Measurements from ENCODE around the gene SPI1. TPM values are rescaled to one million over a fixed set of nuclear protein-coding genes. Genes with fewer than 3 reads are reported as not detected.

Gene SPI1
- total RNA-seq, 1 donor from 2014 or later, result 15.5 TPM

DNA sequence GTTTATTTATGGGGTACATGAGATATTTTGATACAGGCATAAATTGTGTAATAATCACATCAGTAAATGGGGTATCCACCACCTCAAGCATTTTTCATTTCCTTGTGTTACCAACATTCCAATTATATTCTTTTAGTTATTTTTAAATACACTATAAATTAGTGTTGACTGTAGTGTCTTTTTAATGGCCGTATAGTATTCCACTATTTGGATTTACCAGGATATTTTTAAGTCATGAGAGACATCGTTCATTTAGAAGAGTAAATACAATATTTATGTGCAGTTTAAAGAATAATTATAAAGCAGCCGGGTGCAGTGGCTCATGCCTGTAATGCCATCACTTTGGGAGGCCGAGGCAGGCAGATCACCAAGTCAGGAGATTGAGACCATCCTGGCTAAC is 6.2 kb upstream of the SPI1 start:
- intact Hi-C loops (cut with DNase I), result loop anchor here (5.0 kb wide), 1 partner anchor 942 kb away; no protein-coding TSS in a partner anchor

DNA sequence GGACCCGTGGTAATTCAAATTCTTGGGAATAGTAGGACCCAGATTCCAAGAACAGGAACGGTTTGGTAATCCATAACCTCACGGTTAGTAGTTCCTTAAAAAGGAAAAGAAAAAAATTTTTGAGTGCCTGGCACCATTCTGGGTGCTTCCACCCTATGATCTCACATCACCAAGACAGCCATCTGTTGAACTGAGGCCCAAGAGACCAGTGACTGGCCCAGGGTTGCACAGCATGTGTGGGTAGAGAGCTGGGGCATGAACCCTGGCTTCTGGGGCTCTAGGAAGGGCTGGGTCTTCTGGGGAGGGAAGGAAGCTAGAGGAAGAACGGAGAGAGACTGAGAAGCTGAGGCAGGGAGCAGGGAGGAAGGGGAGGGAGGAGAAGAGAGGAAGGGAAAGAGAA is 4.7 kb upstream of the SPI1 start:
- Histone ChIP-seq H3K27ac (no peak overlapping the region), H3K9me3 (no peaks in the 10 kb centered on the region), H3K4me1 (peaks cover 5% of the 10 kb centered on the region), H3K4me3 (no peak overlapping the region), H3K27me3 (no peaks in the 10 kb centered on the region), H3K36me3 (no peaks in the 10 kb centered on the region)
- DNase-seq (ENCODE audit: extremely low spot score in 2 of 2), result no peak
- TF ChIP-seq POLR2AphosphoS5 (IDR thresholded peaks at IDR 0.05; ENCODE audit: insufficient read depth in 1 of 2, low read depth in 1 of 2) (no peak), POLR2A (IDR thresholded peaks at IDR 0.05) (no peak)
- TF ChIP-seq, protein P1, sequence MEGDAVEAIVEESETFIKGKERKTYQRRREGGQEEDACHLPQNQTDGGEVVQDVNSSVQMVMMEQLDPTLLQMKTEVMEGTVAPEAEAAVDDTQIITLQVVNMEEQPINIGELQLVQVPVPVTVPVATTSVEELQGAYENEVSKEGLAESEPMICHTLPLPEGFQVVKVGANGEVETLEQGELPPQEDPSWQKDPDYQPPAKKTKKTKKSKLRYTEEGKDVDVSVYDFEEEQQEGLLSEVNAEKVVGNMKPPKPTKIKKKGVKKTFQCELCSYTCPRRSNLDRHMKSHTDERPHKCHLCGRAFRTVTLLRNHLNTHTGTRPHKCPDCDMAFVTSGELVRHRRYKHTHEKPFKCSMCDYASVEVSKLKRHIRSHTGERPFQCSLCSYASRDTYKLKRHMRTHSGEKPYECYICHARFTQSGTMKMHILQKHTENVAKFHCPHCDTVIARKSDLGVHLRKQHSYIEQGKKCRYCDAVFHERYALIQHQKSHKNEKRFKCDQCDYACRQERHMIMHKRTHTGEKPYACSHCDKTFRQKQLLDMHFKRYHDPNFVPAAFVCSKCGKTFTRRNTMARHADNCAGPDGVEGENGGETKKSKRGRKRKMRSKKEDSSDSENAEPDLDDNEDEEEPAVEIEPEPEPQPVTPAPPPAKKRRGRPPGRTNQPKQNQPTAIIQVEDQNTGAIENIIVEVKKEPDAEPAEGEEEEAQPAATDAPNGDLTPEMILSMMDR (IDR thresholded peaks at IDR 0.05), result no peak
- intact Hi-C loops (cut with DNase I), result loop anchor here (5.0 kb wide), 1 partner anchor 941 kb away; no protein-coding TSS in a partner anchor

More for the DNA sequence above, 6.2 kb upstream of the SPI1 start:
- Histone ChIP-seq H3K27ac (no peak overlapping the region), H3K4me3 (no peak overlapping the region), H3K36me3 (no peaks in the 10 kb centered on the region), H3K4me1 (peaks cover 15% of the 10 kb centered on the region), H3K27me3 (no peaks in the 10 kb centered on the region), H3K9me3 (no peaks in the 10 kb centered on the region)
- DNase-seq (ENCODE audit: extremely low spot score in 2 of 2), result no peak
- no peak for TF ChIP-seq POLR2A (IDR thresholded peaks at IDR 0.05)
- TF ChIP-seq POLR2AphosphoS5 (IDR thresholded peaks at IDR 0.05; ENCODE audit: insufficient read depth in 1 of 2, low read depth in 1 of 2), result no peak
- TF ChIP-seq, protein P1 (IDR thresholded peaks at IDR 0.05), result no peak

DNA sequence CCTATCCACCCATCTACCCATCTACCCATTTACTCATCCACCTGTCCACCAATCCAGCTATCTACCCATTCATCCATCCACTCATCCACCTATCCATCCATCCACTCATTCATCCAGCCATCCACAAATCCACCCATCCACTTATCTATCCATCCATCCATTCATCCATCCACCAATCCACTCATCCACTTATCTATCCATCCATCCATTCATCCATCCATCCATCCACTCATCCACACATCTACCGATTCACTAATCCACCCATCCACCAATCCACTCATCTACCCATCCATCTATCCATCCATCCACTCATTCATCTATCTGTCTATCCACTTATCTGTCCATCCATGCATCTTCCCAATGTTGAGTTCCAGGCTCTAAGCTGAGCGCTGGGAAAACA is 1.7 kb upstream of the SPI1 start:
- TF ChIP-seq POLR2AphosphoS5 (IDR thresholded peaks at IDR 0.05; ENCODE audit: insufficient read depth in 1 of 2, low read depth in 1 of 2) (no peak), POLR2A (IDR thresholded peaks at IDR 0.05) (no peak)
- TF ChIP-seq, protein P1 (IDR thresholded peaks at IDR 0.05), result no peak
- H3K36me3 ChIP-seq, result no peaks in the 10 kb centered on the region
- H3K4me3 ChIP-seq, result no peak overlapping the region
- intact Hi-C loops (cut with DNase I), result loop anchor here (5.0 kb wide), 1 partner anchor 938 kb away; no protein-coding TSS in a partner anchor
- no peaks in the 10 kb centered on the region for H3K4me1 ChIP-seq
- DNase-seq (ENCODE audit: extremely low spot score in 2 of 2), result no peak
- no peak overlapping the region for H3K27ac ChIP-seq
- no peaks in the 10 kb centered on the region for H3K27me3 ChIP-seq
- H3K9me3 ChIP-seq, result no peaks in the 10 kb centered on the region

DNA sequence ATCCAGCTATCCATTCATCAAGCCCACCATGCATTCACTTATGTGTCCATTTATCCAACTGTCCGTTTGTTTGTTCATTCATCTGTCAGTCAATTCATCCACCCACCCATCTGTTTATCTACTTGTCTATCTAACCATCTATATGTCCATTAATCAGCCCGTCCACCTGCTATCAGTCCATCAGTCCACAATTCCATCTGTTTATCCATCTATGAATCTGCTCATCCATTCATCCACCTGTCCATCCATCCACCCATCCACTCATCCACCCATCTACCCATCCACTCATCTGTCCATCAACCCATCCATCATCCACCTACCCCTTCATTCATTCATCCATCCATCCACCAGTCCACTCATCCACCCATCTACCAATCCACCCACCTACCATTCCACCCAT is 970 bp upstream of the SPI1 start:
- no peak for TF ChIP-seq POLR2A (IDR thresholded peaks at IDR 0.05)
- TF ChIP-seq, protein P1 (IDR thresholded peaks at IDR 0.05), result no peak
- TF ChIP-seq POLR2AphosphoS5 (IDR thresholded peaks at IDR 0.05; ENCODE audit: insufficient read depth in 1 of 2, low read depth in 1 of 2), result no peak
- no peaks in the 10 kb centered on the region for H3K27me3 ChIP-seq
- no peaks in the 10 kb centered on the region for H3K4me1 ChIP-seq
- no peaks in the 10 kb centered on the region for H3K36me3 ChIP-seq
- H3K9me3 ChIP-seq, result no peaks in the 10 kb centered on the region
- H3K27ac ChIP-seq, result no peak overlapping the region
- no peak overlapping the region for H3K4me3 ChIP-seq
- intact Hi-C loops (cut with DNase I), result loop anchor here (5.0 to 10.0 kb wide), 2 partner anchors 73 to 235 kb away; no protein-coding TSS in a partner anchor
- DNase-seq (ENCODE audit: extremely low spot score in 2 of 2), result no peak

DNA sequence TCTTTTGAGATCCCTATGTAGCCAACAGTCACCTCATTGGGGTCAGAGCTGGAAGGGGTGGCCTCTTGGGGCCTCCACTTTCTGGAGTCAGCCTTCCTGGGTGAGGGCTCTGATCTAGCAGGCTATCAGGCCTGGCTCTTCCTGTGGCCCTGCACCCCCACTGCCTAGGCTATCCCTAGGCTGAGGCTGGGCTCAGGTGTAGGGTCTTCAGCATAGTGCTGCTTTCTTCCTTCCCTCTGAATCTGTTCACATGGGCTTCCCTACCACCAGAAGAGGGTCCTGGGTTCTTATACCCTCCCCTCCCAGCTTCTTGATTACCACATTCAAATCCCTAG is 456 bp upstream of the SPI1 start:
- no peaks in the 10 kb centered on the region for H3K36me3 ChIP-seq
- TF ChIP-seq, protein P1 (IDR thresholded peaks at IDR 0.05), result no peak
- no peak for TF ChIP-seq POLR2AphosphoS5 (IDR thresholded peaks at IDR 0.05; ENCODE audit: insufficient read depth in 1 of 2, low read depth in 1 of 2)
- TF ChIP-seq POLR2A (IDR thresholded peaks at IDR 0.05), result no peak
- no peaks in the 10 kb centered on the region for H3K27me3 ChIP-seq
- no peak for DNase-seq (ENCODE audit: extremely low spot score in 2 of 2)
- no peak overlapping the region for H3K4me3 ChIP-seq
- H3K9me3 ChIP-seq, result no peaks in the 10 kb centered on the region
- intact Hi-C loops (cut with DNase I), result loop anchor here (5.0 to 10.0 kb wide), 2 partner anchors 73 to 236 kb away; no protein-coding TSS in a partner anchor
- no peak overlapping the region for H3K27ac ChIP-seq
- H3K4me1 ChIP-seq, result no peaks in the 10 kb centered on the region

Measured in vagina (tissue), 2 donors.